Kasumi-1 (cell line): ENCODE data around the gene UTP14C.
"Not testable (repeated sequence)": the region's sequence is repeated elsewhere in the genome, so short reads cannot be mapped to it uniquely, and the experiment has no call there.

Experiments used
- DNase-seq, 2 experiments: peaks; one replicate each; lab custom pipeline; 2025; lab: John Stamatoyannopoulos, UW

Gene UTP14C

GRCh38 chr13:52048516-52048915 lies 24.0 kb downstream of the UTP14C start:
- no peak for DNase-seq

- no peak for DNase-seq
Measured at GRCh38 chr13:52051400-52051799, 26.9 kb downstream of the UTP14C start.

- DNase-seq: no peak
Measured at GRCh38 chr13:52053460-52053859, 29.0 kb downstream of the UTP14C start.

- not testable (repeated sequence) for DNase-seq
Measured at GRCh38 chr13:52061064-52061463, 36.6 kb downstream of the UTP14C start.

- DNase-seq: no peak
Measured at GRCh38 chr13:52061587-52061986, 37.1 kb downstream of the UTP14C start.

- DNase-seq: peak in 1 of 2 experiments; percentile 29
Measured at GRCh38 chr13:52067237-52067636, 42.7 kb downstream of the UTP14C start.

- no peak for DNase-seq
Measured at GRCh38 chr13:52070929-52071523, 46.5 kb downstream of the UTP14C start.
